Hepatocyte (in vitro differentiated cells): Measurements from ENCODE around the gene HDAC8. TPM values are rescaled to one million over a fixed set of nuclear protein-coding genes. Genes with fewer than 3 reads are reported as not detected.

Experiments
- DNase-seq: peaks from one replicate; pipeline ENCODE4 v3.0.0-alpha.2; 2016; ENCODE audit warnings: low spot score
- H2AFZ ChIP-seq: fragments of 200-600 bp; sonication (generic); 2 replicates; pipeline ENCODE4 v1.6.0; 2016; ENCODE audit warnings: antibody characterized with exemption, mild to moderate bottlenecking
- H3K27ac ChIP-seq: fragments of 200-600 bp; sonication (generic); 2 replicates; pipeline ENCODE4 v1.5.1; 2016; ENCODE audit warnings: mild to moderate bottlenecking
- H3K27me3 ChIP-seq: fragments of 200-600 bp; sonication (generic); 2 replicates; pipeline ENCODE4 v1.6.1; 2016
- H3K36me3 ChIP-seq: fragments of 200-600 bp; sonication (generic); replicated peaks from 2 replicates; pipeline ENCODE4 v1.5.1; 2016; ENCODE audit warnings: low read depth; ENCODE audit not compliant: insufficient read depth
- H3K4me1 ChIP-seq: fragments of 200-600 bp; sonication (generic); 2 replicates; pipeline ENCODE4 v1.5.1; 2016; ENCODE audit warnings: mild to moderate bottlenecking, moderate library complexity; ENCODE audit not compliant: insufficient read depth
- H3K4me2 ChIP-seq: fragments of 200-600 bp; sonication (generic); 2 replicates; pipeline ENCODE4 v1.6.0; 2016
- H3K4me3 ChIP-seq: fragments of 200-600 bp; sonication (generic); 2 replicates; pipeline ENCODE4 v1.5.1; 2016; ENCODE audit warnings: mild to moderate bottlenecking
- H3K79me2 ChIP-seq: fragments of 200-600 bp; sonication (generic); 2 replicates; pipeline ENCODE4 v1.6.0; 2017; ENCODE audit warnings: mild to moderate bottlenecking
- H3K9me2 ChIP-seq: fragments of 200-600 bp; sonication (generic); replicated peaks from 2 replicates; pipeline ENCODE4 v1.6.0; 2017; ENCODE audit warnings: mild to moderate bottlenecking; ENCODE audit not compliant: insufficient read depth
- H3K9me3 ChIP-seq: fragments of 200-600 bp; sonication (generic); 2 replicates; pipeline ENCODE4 v1.5.1; 2016; ENCODE audit warnings: low read depth, mild to moderate bottlenecking
- H4K20me1 ChIP-seq: fragments of 200-600 bp; sonication (generic); 2 replicates; pipeline ENCODE4 v1.6.0; 2016; ENCODE audit warnings: mild to moderate bottlenecking; ENCODE audit not compliant: insufficient read depth, poor library complexity, severe bottlenecking
- EZH2 ChIP-seq: fragments of 200-600 bp; sonication (generic); IDR thresholded peaks from 2 replicates; pipeline ENCODE4 v1.6.1; 2016; ENCODE audit warnings: antibody characterized with exemption, mild to moderate bottlenecking, borderline replicate concordance
- EZH2phosphoT487 ChIP-seq: fragments of 200-600 bp; sonication (generic); IDR thresholded peaks from one replicate; pipeline ENCODE4 v1.6.1; 2018; ENCODE audit warnings: antibody characterized with exemption, mild to moderate bottlenecking, low read depth, moderate library complexity; ENCODE audit not compliant: unreplicated experiment, severe bottlenecking
- WGBS: methylation state at CpG from one replicate; pipeline ENCODE4 v1.1.6; 2016; ENCODE audit warnings: low lambda C conversion rate; ENCODE audit errors: missing lambda C conversion rate; 5-methylcytosine and 5-hydroxymethylcytosine counted together
- polyA plus RNA-seq: library from polyadenylated mRNA; unstranded; fragments of >200 nt; fragmentation: Nextera tagmentation; extraction: Ambion mirVana; gene quantifications from 2 replicates; pipeline ENCODE4 v1.2.1, GENCODE V29; 2016
- total RNA-seq: library from RNA; depleted of rRNA; stranded (reverse); fragments of >200 nt; gene quantifications from 2 replicates; pipeline ENCODE4 v1.2.3, GENCODE V29; 2014
- TF ChIP-seq, protein P1 (sequence below): fragments of 200-600 bp; sonication (generic); IDR thresholded peaks from 2 replicates; pipeline ENCODE4 v1.5.1; 2016; ENCODE audit warnings: antibody characterized with exemption, mild to moderate bottlenecking; ENCODE audit not compliant: poor library complexity

HDAC8 gene
- total and polyA plus RNA-seq, 2 experiments from 2014 or later = 29.4 to 29.5 TPM

GRCh38 chrX:72316408-72317110, 256.1 kb downstream of the HDAC8 start:
- Histone ChIP-seq H3K4me3 (no peak overlapping the region), H4K20me1 (no peaks in the 10 kb centered on the region), H3K9me2 (no peaks in the 10 kb centered on the region), H3K36me3 (no peaks in the 10 kb centered on the region), H3K27me3 (no peaks in the 10 kb centered on the region), H3K9me3 (no peaks in the 10 kb centered on the region), H3K27ac (no peak overlapping the region), H3K79me2 (no peaks in the 10 kb centered on the region), H3K4me1 (no peaks in the 10 kb centered on the region), H2AFZ (no peak overlapping the region), H3K4me2 (no peak overlapping the region)
- 50% methylated on average over 11 of the region's 12 CpGs for WGBS
- TF ChIP-seq EZH2 (no peak), EZH2phosphoT487 (no peak)
- TF ChIP-seq, protein P1, sequence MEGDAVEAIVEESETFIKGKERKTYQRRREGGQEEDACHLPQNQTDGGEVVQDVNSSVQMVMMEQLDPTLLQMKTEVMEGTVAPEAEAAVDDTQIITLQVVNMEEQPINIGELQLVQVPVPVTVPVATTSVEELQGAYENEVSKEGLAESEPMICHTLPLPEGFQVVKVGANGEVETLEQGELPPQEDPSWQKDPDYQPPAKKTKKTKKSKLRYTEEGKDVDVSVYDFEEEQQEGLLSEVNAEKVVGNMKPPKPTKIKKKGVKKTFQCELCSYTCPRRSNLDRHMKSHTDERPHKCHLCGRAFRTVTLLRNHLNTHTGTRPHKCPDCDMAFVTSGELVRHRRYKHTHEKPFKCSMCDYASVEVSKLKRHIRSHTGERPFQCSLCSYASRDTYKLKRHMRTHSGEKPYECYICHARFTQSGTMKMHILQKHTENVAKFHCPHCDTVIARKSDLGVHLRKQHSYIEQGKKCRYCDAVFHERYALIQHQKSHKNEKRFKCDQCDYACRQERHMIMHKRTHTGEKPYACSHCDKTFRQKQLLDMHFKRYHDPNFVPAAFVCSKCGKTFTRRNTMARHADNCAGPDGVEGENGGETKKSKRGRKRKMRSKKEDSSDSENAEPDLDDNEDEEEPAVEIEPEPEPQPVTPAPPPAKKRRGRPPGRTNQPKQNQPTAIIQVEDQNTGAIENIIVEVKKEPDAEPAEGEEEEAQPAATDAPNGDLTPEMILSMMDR = no peak
- DNase-seq = no peak

DNA sequence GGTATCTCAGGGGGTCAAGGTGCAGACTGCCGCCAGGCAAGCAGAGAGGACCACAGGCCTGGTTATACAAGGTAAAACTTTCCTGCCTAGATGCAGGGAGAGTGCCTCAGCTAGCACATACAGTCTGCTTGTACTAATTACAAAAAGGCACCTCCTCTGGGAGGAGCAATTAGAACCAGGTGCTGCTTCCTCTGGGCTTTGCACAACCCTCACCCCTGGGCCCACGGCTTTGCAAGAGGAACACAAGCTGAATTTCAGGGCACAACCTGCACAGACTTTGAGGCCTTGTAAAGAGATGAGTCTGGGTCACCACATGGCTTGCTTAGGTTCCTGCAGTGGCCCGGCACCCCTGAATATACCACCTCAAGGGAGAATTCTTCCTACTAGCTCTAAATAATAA, 257.8 kb downstream of the HDAC8 start:
- DNase-seq = no peak
- Histone ChIP-seq H2AFZ (no peak overlapping the region), H3K27me3 (no peaks in the 10 kb centered on the region), H3K36me3 (no peaks in the 10 kb centered on the region), H3K4me3 (no peak overlapping the region), H4K20me1 (no peaks in the 10 kb centered on the region), H3K4me1 (no peaks in the 10 kb centered on the region), H3K9me3 (no peaks in the 10 kb centered on the region), H3K27ac (no peak overlapping the region), H3K79me2 (no peaks in the 10 kb centered on the region), H3K4me2 (no peak overlapping the region), H3K9me2 (no peaks in the 10 kb centered on the region)
- no peak for TF ChIP-seq EZH2
- no peak for TF ChIP-seq EZH2phosphoT487
- TF ChIP-seq, protein P1 = no peak
- 83% methylated on average over 3 of the region's 3 CpGs for WGBS

DNA sequence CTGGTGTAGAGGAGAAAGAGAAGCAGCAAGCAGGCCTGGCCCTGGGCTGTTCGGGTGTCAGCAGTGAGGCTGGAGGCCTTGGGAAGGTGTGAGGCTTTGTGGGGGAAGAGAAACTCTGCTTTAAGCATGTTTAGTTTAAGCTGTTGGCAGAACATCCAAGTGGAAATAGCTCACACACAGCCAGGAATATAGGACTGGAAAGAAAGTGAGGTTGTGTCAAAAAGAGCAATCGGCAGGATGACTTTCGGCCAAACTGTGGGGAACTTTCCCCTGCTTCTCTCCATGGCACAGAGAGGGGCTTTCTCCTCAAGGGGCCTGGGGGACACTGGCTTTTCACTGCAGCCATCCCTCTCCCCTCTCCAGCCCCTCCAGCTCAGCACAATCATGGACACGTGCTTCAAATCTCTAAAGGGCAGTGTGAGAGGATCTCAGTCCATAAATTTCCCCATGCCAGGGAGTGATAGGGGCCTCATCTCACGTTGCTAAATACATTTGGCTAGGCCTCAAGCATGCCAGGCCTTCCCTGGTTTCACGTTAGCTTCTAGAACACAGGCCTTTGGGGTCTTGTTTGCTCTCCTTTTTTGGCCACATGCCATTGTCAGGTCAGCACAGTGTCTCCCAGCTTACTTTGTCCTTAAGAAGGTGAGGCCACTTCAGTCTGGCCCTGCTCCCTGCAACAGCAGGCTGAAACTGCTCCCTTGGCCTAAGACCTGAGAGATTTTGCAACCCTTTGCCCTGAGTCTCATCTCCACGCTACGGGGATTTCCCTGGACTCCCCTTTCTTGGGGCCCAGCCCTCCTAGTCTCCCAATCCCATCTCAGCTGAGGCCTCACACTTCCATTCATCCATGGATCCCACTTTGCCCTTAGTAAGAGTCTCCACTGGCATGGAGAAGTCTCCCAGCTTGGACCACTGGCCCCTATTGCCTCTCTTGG, 258.7 kb downstream of the HDAC8 start:
- no peaks in the 10 kb centered on the region for H3K9me3 ChIP-seq
- no peak overlapping the region for H3K4me2 ChIP-seq
- H3K4me1 ChIP-seq = no peaks in the 10 kb centered on the region
- peak overlapping the region; percentile 31 for H3K27ac ChIP-seq
- 49% methylated on average over 8 of the region's 8 CpGs for WGBS
- TF ChIP-seq EZH2 (no peak), EZH2phosphoT487 (no peak)
- TF ChIP-seq, protein P1 = no peak
- no peaks in the 10 kb centered on the region for H4K20me1 ChIP-seq
- H3K9me2 ChIP-seq = no peaks in the 10 kb centered on the region
- no peaks in the 10 kb centered on the region for H3K36me3 ChIP-seq
- H3K27me3 ChIP-seq = no peaks in the 10 kb centered on the region
- no peak overlapping the region for H3K4me3 ChIP-seq
- no peaks in the 10 kb centered on the region for H3K79me2 ChIP-seq
- DNase-seq = no peak
- no peak overlapping the region for H2AFZ ChIP-seq
